ENCODE results near the gene C6orf62. TPM values are rescaled to one million over a fixed set of nuclear protein-coding genes. Genes with fewer than 3 reads are reported as not detected.

Gene C6orf62
- total RNA-seq, 4 donors from 2014 or later, result 48.7 to 74.8 (median 59.4) TPM

GRCh38 chr6:24691550-24691949 is 27.4 kb downstream of the C6orf62 start:
- TF ChIP-seq, protein P1, sequence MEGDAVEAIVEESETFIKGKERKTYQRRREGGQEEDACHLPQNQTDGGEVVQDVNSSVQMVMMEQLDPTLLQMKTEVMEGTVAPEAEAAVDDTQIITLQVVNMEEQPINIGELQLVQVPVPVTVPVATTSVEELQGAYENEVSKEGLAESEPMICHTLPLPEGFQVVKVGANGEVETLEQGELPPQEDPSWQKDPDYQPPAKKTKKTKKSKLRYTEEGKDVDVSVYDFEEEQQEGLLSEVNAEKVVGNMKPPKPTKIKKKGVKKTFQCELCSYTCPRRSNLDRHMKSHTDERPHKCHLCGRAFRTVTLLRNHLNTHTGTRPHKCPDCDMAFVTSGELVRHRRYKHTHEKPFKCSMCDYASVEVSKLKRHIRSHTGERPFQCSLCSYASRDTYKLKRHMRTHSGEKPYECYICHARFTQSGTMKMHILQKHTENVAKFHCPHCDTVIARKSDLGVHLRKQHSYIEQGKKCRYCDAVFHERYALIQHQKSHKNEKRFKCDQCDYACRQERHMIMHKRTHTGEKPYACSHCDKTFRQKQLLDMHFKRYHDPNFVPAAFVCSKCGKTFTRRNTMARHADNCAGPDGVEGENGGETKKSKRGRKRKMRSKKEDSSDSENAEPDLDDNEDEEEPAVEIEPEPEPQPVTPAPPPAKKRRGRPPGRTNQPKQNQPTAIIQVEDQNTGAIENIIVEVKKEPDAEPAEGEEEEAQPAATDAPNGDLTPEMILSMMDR (IDR thresholded peaks at IDR 0.05), result no peak
- TF ChIP-seq POLR2A (IDR thresholded peaks at IDR 0.05), result no peak
- Histone ChIP-seq H3K36me3 (no peaks in the 10 kb centered on the region), H3K27ac (no peak overlapping the region), H3K4me1 (no peaks in the 10 kb centered on the region), H3K4me3 (no peak overlapping the region), H3K9me3 (no peaks in the 10 kb centered on the region), H3K27me3 (no peaks in the 10 kb centered on the region)
- no peak for DNase-seq

DNA sequence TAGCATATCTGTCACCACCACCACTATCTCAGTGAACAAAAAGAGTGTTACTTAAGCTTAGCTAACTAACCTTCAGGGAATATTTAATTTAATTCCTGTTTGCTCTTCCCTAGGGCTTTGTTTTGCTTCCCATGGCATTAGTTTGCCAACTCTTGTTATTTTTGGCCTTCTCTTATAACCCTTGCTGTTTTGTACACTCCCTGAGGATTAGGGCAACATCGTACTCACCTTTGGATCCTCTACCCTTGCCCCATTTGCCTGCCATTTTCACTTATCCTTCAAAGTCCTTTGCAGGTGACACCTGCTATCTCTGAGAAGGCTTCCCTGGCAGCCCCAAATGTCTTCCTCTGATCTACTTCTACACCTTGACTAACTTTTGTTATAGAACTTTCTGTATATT is 28.4 kb downstream of the C6orf62 start:
- Histone ChIP-seq H3K4me3 (no peak overlapping the region), H3K27ac (no peak overlapping the region), H3K27me3 (no peaks in the 10 kb centered on the region), H3K9me3 (no peaks in the 10 kb centered on the region), H3K36me3 (no peaks in the 10 kb centered on the region), H3K4me1 (no peaks in the 10 kb centered on the region)
- DNase-seq, result no peak
- TF ChIP-seq, protein P1 (IDR thresholded peaks at IDR 0.05), result no peak
- TF ChIP-seq POLR2A (IDR thresholded peaks at IDR 0.05), result no peak

GRCh38 chr6:24689964-24690363 is 29.0 kb downstream of the C6orf62 start:
- TF ChIP-seq, protein P1 (IDR thresholded peaks at IDR 0.05), result no peak
- H3K4me3 ChIP-seq, result no peak overlapping the region
- no peak for DNase-seq
- H3K4me1 ChIP-seq, result no peaks in the 10 kb centered on the region
- H3K27ac ChIP-seq, result no peak overlapping the region
- no peaks in the 10 kb centered on the region for H3K9me3 ChIP-seq
- H3K27me3 ChIP-seq, result no peaks in the 10 kb centered on the region
- no peaks in the 10 kb centered on the region for H3K36me3 ChIP-seq

- DNase-seq, result no peak
- no peaks in the 10 kb centered on the region for H3K9me3 ChIP-seq
- TF ChIP-seq, protein P1 (IDR thresholded peaks at IDR 0.05), result no peak
- no peak for TF ChIP-seq POLR2A (IDR thresholded peaks at IDR 0.05)
- no peaks in the 10 kb centered on the region for H3K36me3 ChIP-seq
- H3K4me1 ChIP-seq, result no peaks in the 10 kb centered on the region
- no peak overlapping the region for H3K4me3 ChIP-seq
- H3K27me3 ChIP-seq, result no peaks in the 10 kb centered on the region
- no peak overlapping the region for H3K27ac ChIP-seq
These were observed 32.0 kb downstream of the C6orf62 start for GRCh38 chr6:24686946-24687345.

GRCh38 chr6:24686408-24686807 is 32.5 kb downstream of the C6orf62 start:
- H3K27me3 ChIP-seq, result no peaks in the 10 kb centered on the region
- no peak for DNase-seq
- no peak overlapping the region for H3K4me3 ChIP-seq
- no peak overlapping the region for H3K27ac ChIP-seq
- no peaks in the 10 kb centered on the region for H3K9me3 ChIP-seq
- no peak for TF ChIP-seq POLR2A (IDR thresholded peaks at IDR 0.05)
- TF ChIP-seq, protein P1 (IDR thresholded peaks at IDR 0.05), result no peak
- H3K4me1 ChIP-seq, result no peaks in the 10 kb centered on the region
- H3K36me3 ChIP-seq, result no peaks in the 10 kb centered on the region
